ENCODE results near the gene NEUROG1. TPM values are rescaled to one million over a fixed set of nuclear protein-coding genes. Genes with fewer than 3 reads are reported as not detected.

Gene NEUROG1, protein sequence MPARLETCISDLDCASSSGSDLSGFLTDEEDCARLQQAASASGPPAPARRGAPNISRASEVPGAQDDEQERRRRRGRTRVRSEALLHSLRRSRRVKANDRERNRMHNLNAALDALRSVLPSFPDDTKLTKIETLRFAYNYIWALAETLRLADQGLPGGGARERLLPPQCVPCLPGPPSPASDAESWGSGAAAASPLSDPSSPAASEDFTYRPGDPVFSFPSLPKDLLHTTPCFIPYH
- total RNA-seq (ENCODE audit: unreplicated experiment): 222 TPM
- long read RNA-seq, partial matches to known transcripts: 0 of 3 reads
- long read RNA-seq, other reads (novel, unspliced or antisense): 0 of 3 reads

DNA sequence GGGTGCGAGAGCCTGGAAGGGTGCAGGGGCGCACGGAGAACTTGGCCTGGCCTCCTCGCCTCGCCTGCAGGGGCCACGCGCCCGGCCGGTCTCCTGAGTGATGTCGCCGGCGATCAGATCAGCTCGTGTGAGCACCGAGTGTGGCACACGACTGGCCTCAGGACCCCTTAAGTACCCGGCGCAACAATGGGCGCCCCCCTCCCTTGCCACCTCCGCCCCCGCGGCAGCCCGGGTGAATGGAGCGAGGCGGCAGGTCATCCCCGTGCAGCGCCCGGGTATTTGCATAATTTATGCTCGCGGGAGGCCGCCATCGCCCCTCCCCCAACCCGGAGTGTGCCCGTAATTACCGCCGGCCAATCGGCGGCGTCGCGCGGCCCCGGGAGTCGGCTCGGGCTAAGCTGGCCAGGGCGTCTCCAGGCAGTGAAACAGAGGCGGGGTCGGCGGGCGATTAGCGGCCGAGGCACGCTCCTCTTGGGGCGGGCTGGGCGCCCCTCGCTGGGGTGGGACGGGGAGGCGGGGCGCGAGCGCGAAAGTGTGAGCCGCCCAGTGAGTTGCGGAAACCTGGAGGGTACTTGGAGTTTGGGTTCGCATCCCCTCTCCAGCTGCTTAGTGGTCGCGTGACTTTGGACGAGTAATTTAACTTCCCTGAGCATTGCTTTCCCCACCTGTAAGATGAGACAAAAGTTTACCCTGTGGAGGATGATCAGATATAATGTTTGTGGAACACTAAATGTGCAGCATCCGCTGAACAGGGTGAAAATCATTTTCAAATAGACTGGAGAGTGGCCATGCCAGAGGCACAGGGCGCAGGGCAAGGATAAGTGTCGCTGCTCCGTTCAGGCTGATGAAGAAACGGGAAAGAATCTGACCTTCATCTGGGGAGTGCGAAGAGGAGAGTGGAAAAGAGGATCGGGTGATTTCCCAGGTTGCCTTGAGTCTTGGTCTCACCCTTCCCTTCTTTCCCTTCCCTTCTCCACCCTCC, at the start of gene NEUROG1:
Gene NEUROG1 (minus strand): TSS at position 145 of the 982 bp plus-strand sequence. CDS start 274 bp downstream, outside the sequence.
- H3K4me1 Mint-ChIP-seq (ENCODE audit: low read depth, unreplicated experiment): peaks cover 20% of the 10 kb centered on the region
- DNase-seq: peak; percentile 92
- peak within 1 kb of the TSS; percentile 99 for H3K27ac Mint-ChIP-seq (ENCODE audit: unreplicated experiment)
- peak within 1 kb of the TSS; percentile 91 for H3K4me3 Mint-ChIP-seq (ENCODE audit: unreplicated experiment)
- peaks cover 19% of the 10 kb centered on the region for H3K27me3 Mint-ChIP-seq (ENCODE audit: unreplicated experiment)
- peaks cover 7% of the 10 kb centered on the region for H3K36me3 Mint-ChIP-seq (ENCODE audit: unreplicated experiment)
- TF ChIP-seq, protein P1, sequence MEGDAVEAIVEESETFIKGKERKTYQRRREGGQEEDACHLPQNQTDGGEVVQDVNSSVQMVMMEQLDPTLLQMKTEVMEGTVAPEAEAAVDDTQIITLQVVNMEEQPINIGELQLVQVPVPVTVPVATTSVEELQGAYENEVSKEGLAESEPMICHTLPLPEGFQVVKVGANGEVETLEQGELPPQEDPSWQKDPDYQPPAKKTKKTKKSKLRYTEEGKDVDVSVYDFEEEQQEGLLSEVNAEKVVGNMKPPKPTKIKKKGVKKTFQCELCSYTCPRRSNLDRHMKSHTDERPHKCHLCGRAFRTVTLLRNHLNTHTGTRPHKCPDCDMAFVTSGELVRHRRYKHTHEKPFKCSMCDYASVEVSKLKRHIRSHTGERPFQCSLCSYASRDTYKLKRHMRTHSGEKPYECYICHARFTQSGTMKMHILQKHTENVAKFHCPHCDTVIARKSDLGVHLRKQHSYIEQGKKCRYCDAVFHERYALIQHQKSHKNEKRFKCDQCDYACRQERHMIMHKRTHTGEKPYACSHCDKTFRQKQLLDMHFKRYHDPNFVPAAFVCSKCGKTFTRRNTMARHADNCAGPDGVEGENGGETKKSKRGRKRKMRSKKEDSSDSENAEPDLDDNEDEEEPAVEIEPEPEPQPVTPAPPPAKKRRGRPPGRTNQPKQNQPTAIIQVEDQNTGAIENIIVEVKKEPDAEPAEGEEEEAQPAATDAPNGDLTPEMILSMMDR (IDR thresholded peaks at IDR 0.05; ENCODE audit: partially characterized antibody, unreplicated experiment): no peak
- peaks cover 21% of the 10 kb centered on the region for H3K9me3 Mint-ChIP-seq (ENCODE audit: unreplicated experiment)

DNA sequence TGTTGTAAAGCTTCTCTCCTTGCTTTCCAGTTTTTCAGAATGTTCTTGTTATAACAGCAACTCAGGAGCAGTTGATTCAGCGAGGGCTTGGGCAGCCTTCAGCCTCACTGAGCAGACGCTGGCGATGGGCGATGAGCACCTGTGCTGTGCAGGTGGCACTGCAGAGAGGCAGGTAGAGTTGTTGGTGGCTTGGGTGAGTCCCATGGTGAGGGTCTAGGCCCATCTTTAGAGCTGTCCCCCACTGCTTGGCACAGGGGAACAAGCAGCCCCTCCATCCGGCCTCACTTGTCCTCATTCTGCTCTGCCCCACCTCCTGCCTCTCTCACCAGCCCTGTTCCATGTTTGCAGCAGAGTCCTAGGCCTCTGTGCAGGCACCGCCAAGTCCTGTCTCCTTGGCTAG, 49.2 kb upstream of the NEUROG1 start:
- no peak overlapping the region for H3K4me3 Mint-ChIP-seq (ENCODE audit: unreplicated experiment)
- TF ChIP-seq, protein P1 (IDR thresholded peaks at IDR 0.05; ENCODE audit: partially characterized antibody, unreplicated experiment): no peak
- H3K27ac Mint-ChIP-seq (ENCODE audit: unreplicated experiment): no peak overlapping the region
- H3K9me3 Mint-ChIP-seq (ENCODE audit: unreplicated experiment): peaks cover 7% of the 10 kb centered on the region
- no peaks in the 10 kb centered on the region for H3K36me3 Mint-ChIP-seq (ENCODE audit: unreplicated experiment)
- peaks cover 4% of the 10 kb centered on the region for H3K27me3 Mint-ChIP-seq (ENCODE audit: unreplicated experiment)
- DNase-seq: no peak
- H3K4me1 Mint-ChIP-seq (ENCODE audit: low read depth, unreplicated experiment): peaks cover 9% of the 10 kb centered on the region

DNA sequence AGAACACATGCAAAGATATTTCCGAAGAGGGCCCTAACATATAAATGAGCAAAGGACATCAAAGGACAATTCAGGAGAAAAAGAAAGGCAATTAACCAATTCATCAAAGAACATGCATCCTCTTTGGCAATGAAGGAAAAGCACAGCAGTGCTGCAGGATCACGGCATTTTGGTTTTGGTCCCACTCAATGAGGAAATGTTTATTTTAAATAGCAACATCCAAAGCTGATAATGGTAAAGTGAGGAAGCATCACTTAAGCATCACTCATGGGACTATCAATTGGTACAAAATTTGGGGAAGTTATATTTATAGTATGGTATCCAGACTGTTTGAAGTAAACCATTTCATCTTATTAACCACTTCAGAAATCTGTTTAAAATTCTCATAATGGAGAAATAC, 48.5 kb upstream of the NEUROG1 start:
- Mint-ChIP-seq H3K27ac (ENCODE audit: unreplicated experiment) (no peak overlapping the region), H3K9me3 (ENCODE audit: unreplicated experiment) (peaks cover 11% of the 10 kb centered on the region), H3K27me3 (ENCODE audit: unreplicated experiment) (peaks cover 10% of the 10 kb centered on the region), H3K4me1 (ENCODE audit: low read depth, unreplicated experiment) (peaks cover 14% of the 10 kb centered on the region), H3K4me3 (ENCODE audit: unreplicated experiment) (no peak overlapping the region), H3K36me3 (ENCODE audit: unreplicated experiment) (no peaks in the 10 kb centered on the region)
- DNase-seq: no peak
- TF ChIP-seq, protein P1 (IDR thresholded peaks at IDR 0.05; ENCODE audit: partially characterized antibody, unreplicated experiment): no peak

DNA sequence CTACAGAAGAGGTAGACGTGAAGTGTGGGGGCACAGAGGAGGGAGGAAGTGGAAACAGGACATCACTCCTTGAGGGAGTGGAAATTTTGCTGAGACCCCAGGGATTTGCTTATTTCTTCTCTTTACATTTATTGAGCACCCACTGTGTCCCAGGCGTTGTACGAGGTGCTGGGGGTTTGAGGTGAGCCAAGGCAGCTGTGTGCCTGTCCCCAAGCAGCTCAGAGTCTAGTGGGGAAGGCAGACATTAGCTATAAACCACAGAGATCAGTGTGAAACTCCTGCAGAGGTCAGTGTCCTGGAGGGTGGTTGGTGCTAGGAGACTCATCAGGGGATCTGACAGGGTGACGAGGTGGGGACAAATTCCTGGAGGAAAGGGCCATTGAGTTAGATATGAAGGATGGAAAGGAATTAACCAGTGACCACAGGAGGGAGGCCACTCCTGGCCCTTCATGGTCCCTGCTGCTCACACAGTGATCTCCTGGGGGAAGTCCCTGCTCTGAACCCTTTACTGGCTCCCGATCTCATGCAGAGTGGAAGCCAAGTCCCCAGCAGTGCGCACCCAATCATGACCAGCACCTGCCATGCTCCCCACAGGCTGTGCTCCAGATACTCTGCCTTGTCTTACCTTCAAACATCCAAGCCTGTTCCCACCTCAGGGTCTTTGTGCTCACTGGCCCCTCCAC, 46.5 kb upstream of the NEUROG1 start:
- peaks cover 11% of the 10 kb centered on the region for H3K9me3 Mint-ChIP-seq (ENCODE audit: unreplicated experiment)
- peaks cover 19% of the 10 kb centered on the region for H3K4me1 Mint-ChIP-seq (ENCODE audit: low read depth, unreplicated experiment)
- no peaks in the 10 kb centered on the region for H3K36me3 Mint-ChIP-seq (ENCODE audit: unreplicated experiment)
- no peak for DNase-seq
- peak overlapping the region; percentile 36 for H3K4me3 Mint-ChIP-seq (ENCODE audit: unreplicated experiment)
- H3K27ac Mint-ChIP-seq (ENCODE audit: unreplicated experiment): peak overlapping the region; percentile 77
- H3K27me3 Mint-ChIP-seq (ENCODE audit: unreplicated experiment): peaks cover 21% of the 10 kb centered on the region
- TF ChIP-seq, protein P1 (IDR thresholded peaks at IDR 0.05; ENCODE audit: partially characterized antibody, unreplicated experiment): no peak
